Immature natural killer cell (primary cell): ENCODE results near the gene MAPK10. TPM values are rescaled to one million over a fixed set of nuclear protein-coding genes. Genes with fewer than 3 reads are reported as not detected.

Experiments used
- DNase-seq, 3 donors: peaks; one replicate each; pipeline ENCODE4 v3.0.0; 2022; ENCODE audit warnings: mixed read lengths in 1 of 3
- H3K27ac Mint-ChIP-seq, 6 donors: one replicate each; pipeline ENCODE4 v1.8.0; 2020; ENCODE audit warnings: mixed read lengths in 6 of 6, mild to moderate bottlenecking in 5 of 6, inconsistent platforms in 4 of 6, moderate library complexity in 3 of 6
- H3K27me3 Mint-ChIP-seq, 3 donors: one replicate each; pipeline ENCODE4 v1.8.0; 2020 to 2021; ENCODE audit warnings: low read depth in 3 of 3, mild to moderate bottlenecking in 3 of 3, mixed read lengths in 3 of 3, moderate library complexity in 3 of 3, inconsistent platforms in 1 of 3
- H3K36me3 Mint-ChIP-seq, 3 donors: one replicate each; pipeline ENCODE4 v1.8.0; 2020; ENCODE audit warnings: mixed read lengths in 3 of 3, inconsistent platforms in 2 of 3, mild to moderate bottlenecking in 2 of 3
- H3K4me1 Mint-ChIP-seq, 2 donors: one replicate each; pipeline ENCODE4 v1.8.0; 2020; ENCODE audit warnings: inconsistent platforms in 2 of 2, mild to moderate bottlenecking in 2 of 2, mixed read lengths in 2 of 2, moderate library complexity in 1 of 2
- H3K4me3 Mint-ChIP-seq, 5 donors: one replicate each; pipeline ENCODE4 v1.8.0; 2020; ENCODE audit warnings: mild to moderate bottlenecking in 5 of 5, mixed read lengths in 5 of 5, inconsistent platforms in 3 of 5, moderate library complexity in 3 of 5
- H3K9me3 Mint-ChIP-seq, 6 donors: one replicate each; pipeline ENCODE4 v1.8.0; 2020; ENCODE audit warnings: mild to moderate bottlenecking in 6 of 6, mixed read lengths in 6 of 6, inconsistent platforms in 4 of 6, moderate library complexity in 3 of 6
- polyA plus RNA-seq, 3 donors: library from polyadenylated mRNA; unstranded; fragments of 300-500 nt; fragmentation: Illumina TruSeq; gene quantifications; one replicate each; pipeline ENCODE4 v1.2.3, GENCODE V29; 2021

Gene MAPK10
- polyA plus RNA-seq, 3 donors from 2014 or later: not detected

DNA sequence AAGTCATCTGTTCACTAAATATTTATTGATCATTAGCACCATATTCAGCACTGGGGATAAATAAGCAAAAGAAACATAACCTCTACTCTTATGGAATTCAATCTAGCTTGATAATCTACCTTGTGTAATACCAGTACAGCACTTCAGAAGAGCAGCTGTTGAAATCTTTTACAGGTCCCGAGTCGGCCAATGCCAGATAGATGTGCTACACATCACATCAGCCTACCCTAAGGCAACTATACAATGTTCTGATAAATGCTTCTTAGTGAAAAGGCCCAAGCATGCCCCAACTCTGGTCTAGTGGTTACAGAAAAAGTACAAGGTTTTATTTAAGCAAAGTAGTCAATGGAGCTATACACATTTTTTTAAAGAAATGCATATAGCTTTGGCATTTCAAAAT is 68.7 kb downstream of the MAPK10 start:
- Mint-ChIP-seq H3K27ac (no peak overlapping the region), H3K9me3 (peaks cover 2 to 18% (median 8%) of the 10 kb centered on the region in 6 donors), H3K27me3 (no peaks in the 10 kb centered on the region), H3K4me3 (no peak overlapping the region), H3K36me3 (no peaks in the 10 kb centered on the region), H3K4me1 (no peaks in the 10 kb centered on the region)
- no peak for DNase-seq

DNA sequence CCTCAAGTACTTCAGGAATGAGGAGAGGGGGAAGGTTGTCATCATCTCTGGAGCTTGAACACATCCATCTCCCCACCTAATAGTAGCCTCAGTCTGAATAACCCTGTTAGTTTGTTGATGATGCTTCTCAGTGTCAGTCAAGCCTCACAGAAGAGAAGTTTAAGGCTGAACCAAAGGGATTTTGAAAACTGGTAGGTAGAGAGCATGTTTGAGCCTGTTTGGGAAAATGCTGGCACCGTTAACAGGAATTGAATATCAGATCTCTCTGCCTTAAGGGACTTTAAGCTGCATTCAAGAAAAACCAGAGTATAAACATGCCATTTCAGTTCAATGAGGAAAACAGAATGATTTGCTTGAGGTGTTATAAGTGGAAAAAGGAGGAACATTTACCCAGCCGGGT is 73.1 kb downstream of the MAPK10 start:
- H3K4me3 Mint-ChIP-seq: no peak overlapping the region
- H3K9me3 Mint-ChIP-seq: peaks cover 0 to 17% (median 4%) of the 10 kb centered on the region in 6 donors
- H3K27ac Mint-ChIP-seq: no peak overlapping the region
- DNase-seq: no peak
- H3K27me3 Mint-ChIP-seq: no peaks in the 10 kb centered on the region
- H3K36me3 Mint-ChIP-seq: no peaks in the 10 kb centered on the region
- H3K4me1 Mint-ChIP-seq: no peaks in the 10 kb centered on the region

- Mint-ChIP-seq H3K27me3 (no peaks in the 10 kb centered on the region), H3K4me1 (no peaks in the 10 kb centered on the region), H3K9me3 (peaks cover 2 to 15% (median 7%) of the 10 kb centered on the region in 6 donors), H3K4me3 (no peak overlapping the region), H3K27ac (no peak overlapping the region), H3K36me3 (no peaks in the 10 kb centered on the region)
- DNase-seq: no peak
These were observed 76.5 kb downstream of the MAPK10 start for GRCh38 chr4:86283371-86283770.

DNA sequence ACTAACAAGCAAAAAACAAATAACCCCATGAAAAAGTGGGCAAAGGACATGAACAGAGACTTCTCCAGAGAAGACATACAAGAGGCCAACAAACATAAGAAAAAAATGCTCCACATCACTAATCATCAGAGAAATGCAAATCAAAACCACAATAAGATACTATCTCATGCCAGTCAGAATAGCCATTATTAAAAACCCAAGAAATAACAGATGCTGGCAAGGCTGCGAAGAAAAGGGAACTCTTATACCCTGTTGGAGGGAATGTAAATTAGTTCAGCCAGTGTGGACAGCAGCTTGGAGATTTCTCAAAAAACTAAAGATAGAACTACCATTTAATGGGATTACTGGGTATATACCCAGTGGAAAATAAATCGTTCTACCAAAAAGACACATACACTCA is 79.6 kb downstream of the MAPK10 start:
- no peak for DNase-seq
- H3K27ac Mint-ChIP-seq: no peak overlapping the region
- H3K27me3 Mint-ChIP-seq: no peaks in the 10 kb centered on the region
- peaks cover 2 to 18% (median 7%) of the 10 kb centered on the region in 6 donors for H3K9me3 Mint-ChIP-seq
- H3K36me3 Mint-ChIP-seq: no peaks in the 10 kb centered on the region
- no peaks in the 10 kb centered on the region for H3K4me1 Mint-ChIP-seq
- H3K4me3 Mint-ChIP-seq: no peak overlapping the region

- Mint-ChIP-seq H3K36me3 (no peaks in the 10 kb centered on the region), H3K9me3 (peaks cover 2 to 14% (median 9%) of the 10 kb centered on the region in 6 donors), H3K27me3 (no peaks in the 10 kb centered on the region), H3K4me1 (no peaks in the 10 kb centered on the region), H3K4me3 (no peak overlapping the region), H3K27ac (no peak overlapping the region)
- no peak for DNase-seq
These were observed 80.4 kb downstream of the MAPK10 start for GRCh38 chr4:86279293-86279960.

DNA sequence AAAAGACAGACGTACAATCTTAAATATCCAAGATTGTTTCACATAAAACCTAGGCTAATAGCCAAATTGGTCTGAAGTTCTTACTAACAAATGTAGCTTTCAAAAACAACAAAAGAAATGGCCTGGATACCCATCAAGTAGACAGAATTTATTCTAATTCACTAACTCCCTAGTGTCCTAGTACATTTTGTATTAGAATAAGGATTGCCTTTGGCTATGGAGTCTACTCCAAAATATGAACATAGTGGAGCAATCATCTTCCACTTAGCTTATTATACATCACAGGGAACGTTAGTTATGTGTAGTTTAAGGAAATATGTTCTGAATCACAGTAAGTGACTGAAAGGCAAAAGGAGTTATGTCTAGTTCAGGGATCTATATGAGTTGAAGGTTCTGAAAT is 81.7 kb downstream of the MAPK10 start:
- Mint-ChIP-seq H3K4me1 (no peaks in the 10 kb centered on the region), H3K27ac (no peak overlapping the region), H3K4me3 (no peak overlapping the region), H3K27me3 (no peaks in the 10 kb centered on the region), H3K9me3 (peaks cover 2 to 19% (median 9%) of the 10 kb centered on the region in 6 donors), H3K36me3 (no peaks in the 10 kb centered on the region)
- no peak for DNase-seq

DNA sequence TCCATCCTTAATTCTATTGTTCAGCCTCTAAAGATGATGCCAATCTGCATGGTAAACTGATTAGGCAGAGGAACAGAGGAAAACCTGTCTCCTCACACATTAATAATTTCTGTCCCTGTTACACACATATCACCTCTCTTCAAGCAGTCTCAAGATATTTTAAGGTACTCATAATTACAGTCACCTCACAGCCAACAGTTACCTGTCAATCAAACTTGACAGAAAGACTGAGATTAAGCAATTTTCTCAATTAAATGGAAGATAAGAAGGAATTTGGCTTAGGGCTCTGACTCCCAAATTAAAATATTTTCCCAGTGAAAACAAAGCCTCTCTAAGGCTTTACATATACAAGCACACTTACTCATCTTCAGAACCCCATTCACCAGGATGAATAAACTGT is 85.2 kb downstream of the MAPK10 start:
- Mint-ChIP-seq H3K27me3 (no peaks in the 10 kb centered on the region), H3K36me3 (no peaks in the 10 kb centered on the region)

GRCh38 chr4:86272669-86273068 is 87.2 kb downstream of the MAPK10 start:
- DNase-seq: no peak
- H3K36me3 Mint-ChIP-seq: no peaks in the 10 kb centered on the region
- no peaks in the 10 kb centered on the region for H3K27me3 Mint-ChIP-seq
- H3K4me1 Mint-ChIP-seq: no peaks in the 10 kb centered on the region
- no peak overlapping the region for H3K27ac Mint-ChIP-seq
- H3K4me3 Mint-ChIP-seq: no peak overlapping the region
- H3K9me3 Mint-ChIP-seq: peaks cover 0 to 15% (median 5%) of the 10 kb centered on the region in 6 donors

More for the DNA sequence above, 85.2 kb downstream of the MAPK10 start:
- H3K27ac Mint-ChIP-seq: no peak overlapping the region
- no peak for DNase-seq
- H3K9me3 Mint-ChIP-seq: peaks cover 0 to 15% (median 5%) of the 10 kb centered on the region in 6 donors
- H3K4me1 Mint-ChIP-seq: no peaks in the 10 kb centered on the region
- no peak overlapping the region for H3K4me3 Mint-ChIP-seq

- H3K27ac Mint-ChIP-seq: no peak overlapping the region
- H3K36me3 Mint-ChIP-seq: no peaks in the 10 kb centered on the region
- no peaks in the 10 kb centered on the region for H3K27me3 Mint-ChIP-seq
- H3K4me3 Mint-ChIP-seq: no peak overlapping the region
- no peaks in the 10 kb centered on the region for H3K4me1 Mint-ChIP-seq
- DNase-seq: no peak
- H3K9me3 Mint-ChIP-seq: peaks cover 0 to 15% (median 3%) of the 10 kb centered on the region in 6 donors
These were observed 88.8 kb downstream of the MAPK10 start for GRCh38 chr4:86271057-86271456.

DNA sequence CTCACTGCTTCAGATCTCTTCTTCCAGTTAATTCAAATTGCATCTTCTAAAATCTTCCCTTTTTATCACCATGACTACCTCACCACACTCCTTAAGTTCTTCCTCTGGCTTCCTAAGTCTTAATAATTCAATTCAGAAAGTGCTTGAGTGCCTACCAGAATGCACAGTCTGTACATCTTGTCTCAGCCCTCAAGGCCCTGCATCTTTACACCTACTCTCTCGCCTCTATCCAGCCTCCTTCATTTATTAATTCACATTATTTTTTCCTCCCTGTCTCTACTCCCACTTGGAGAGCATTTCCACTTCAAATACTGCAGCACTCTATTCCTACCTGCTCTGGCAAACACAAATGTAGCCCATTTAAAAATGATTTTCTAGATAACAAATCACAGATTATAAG is 90.5 kb downstream of the MAPK10 start:
- H3K9me3 Mint-ChIP-seq: peaks cover 0 to 10% (median 2%) of the 10 kb centered on the region in 6 donors
- no peak for DNase-seq
- no peaks in the 10 kb centered on the region for H3K4me1 Mint-ChIP-seq
- H3K27ac Mint-ChIP-seq: no peak overlapping the region
- no peaks in the 10 kb centered on the region for H3K36me3 Mint-ChIP-seq
- H3K4me3 Mint-ChIP-seq: no peak overlapping the region
- H3K27me3 Mint-ChIP-seq: peaks cover 0 to 2% (median 0%) of the 10 kb centered on the region in 3 donors

- Mint-ChIP-seq H3K4me1 (no peaks in the 10 kb centered on the region), H3K27me3 (peaks cover 0 to 2% (median 0%) of the 10 kb centered on the region in 3 donors), H3K9me3 (peaks cover 0 to 10% (median 4%) of the 10 kb centered on the region in 6 donors), H3K36me3 (no peaks in the 10 kb centered on the region), H3K27ac (no peak overlapping the region), H3K4me3 (no peak overlapping the region)
- no peak for DNase-seq
These were observed 95.6 kb downstream of the MAPK10 start for GRCh38 chr4:86264241-86264640.

- peaks cover 0 to 10% (median 4%) of the 10 kb centered on the region in 6 donors for H3K9me3 Mint-ChIP-seq
- peaks cover 0 to 2% (median 0%) of the 10 kb centered on the region in 3 donors for H3K27me3 Mint-ChIP-seq
- H3K4me1 Mint-ChIP-seq: no peaks in the 10 kb centered on the region
- H3K27ac Mint-ChIP-seq: no peak overlapping the region
- no peak overlapping the region for H3K4me3 Mint-ChIP-seq
- no peak for DNase-seq
- no peaks in the 10 kb centered on the region for H3K36me3 Mint-ChIP-seq
These were observed 98.2 kb downstream of the MAPK10 start for GRCh38 chr4:86261636-86262035.

GRCh38 chr4:86256086-86256485 is 103.8 kb downstream of the MAPK10 start:
- Mint-ChIP-seq H3K36me3 (no peaks in the 10 kb centered on the region), H3K27ac (no peak overlapping the region), H3K9me3 (peaks cover 0 to 8% (median 0%) of the 10 kb centered on the region in 6 donors), H3K27me3 (no peaks in the 10 kb centered on the region), H3K4me1 (no peaks in the 10 kb centered on the region), H3K4me3 (no peak overlapping the region)
- no peak for DNase-seq

GRCh38 chr4:86250619-86251018 is 109.2 kb downstream of the MAPK10 start:
- no peaks in the 10 kb centered on the region for H3K27me3 Mint-ChIP-seq
- no peak overlapping the region for H3K4me3 Mint-ChIP-seq
- peaks cover 0 to 19% (median 2%) of the 10 kb centered on the region in 6 donors for H3K9me3 Mint-ChIP-seq
- H3K36me3 Mint-ChIP-seq: no peaks in the 10 kb centered on the region
- no peak overlapping the region for H3K27ac Mint-ChIP-seq
- H3K4me1 Mint-ChIP-seq: no peaks in the 10 kb centered on the region
- no peak for DNase-seq

DNA sequence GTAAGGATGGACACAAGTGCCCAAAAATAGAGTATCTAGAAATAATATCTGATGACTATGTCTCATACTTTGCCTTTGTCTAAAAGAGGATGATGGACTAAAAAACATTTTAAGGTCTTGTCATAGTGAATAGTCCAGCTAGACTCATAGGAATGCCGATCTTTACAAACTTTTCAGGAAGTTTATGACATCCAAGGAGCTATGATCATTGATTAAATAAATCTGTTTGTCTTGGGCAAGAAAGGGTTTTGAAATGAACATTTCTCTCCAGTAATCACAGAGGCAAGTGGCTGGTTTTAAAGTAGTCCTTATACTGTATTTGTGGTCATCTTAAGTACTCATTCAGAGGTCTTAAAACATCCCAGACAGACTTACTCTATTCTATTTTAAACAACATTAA is 109.8 kb downstream of the MAPK10 start:
- Mint-ChIP-seq H3K4me3 (no peak overlapping the region), H3K36me3 (no peaks in the 10 kb centered on the region), H3K27me3 (no peaks in the 10 kb centered on the region), H3K27ac (no peak overlapping the region), H3K9me3 (peaks cover 0 to 19% (median 2%) of the 10 kb centered on the region in 6 donors), H3K4me1 (no peaks in the 10 kb centered on the region)
- DNase-seq: no peak
